ENCODE results near the gene C1QTNF6. TPM values are rescaled to one million over a fixed set of nuclear protein-coding genes. Genes with fewer than 3 reads are reported as not detected.

C1QTNF6 gene
- total RNA-seq, 1 donor from 2014 or later = 6.0 TPM

DNA sequence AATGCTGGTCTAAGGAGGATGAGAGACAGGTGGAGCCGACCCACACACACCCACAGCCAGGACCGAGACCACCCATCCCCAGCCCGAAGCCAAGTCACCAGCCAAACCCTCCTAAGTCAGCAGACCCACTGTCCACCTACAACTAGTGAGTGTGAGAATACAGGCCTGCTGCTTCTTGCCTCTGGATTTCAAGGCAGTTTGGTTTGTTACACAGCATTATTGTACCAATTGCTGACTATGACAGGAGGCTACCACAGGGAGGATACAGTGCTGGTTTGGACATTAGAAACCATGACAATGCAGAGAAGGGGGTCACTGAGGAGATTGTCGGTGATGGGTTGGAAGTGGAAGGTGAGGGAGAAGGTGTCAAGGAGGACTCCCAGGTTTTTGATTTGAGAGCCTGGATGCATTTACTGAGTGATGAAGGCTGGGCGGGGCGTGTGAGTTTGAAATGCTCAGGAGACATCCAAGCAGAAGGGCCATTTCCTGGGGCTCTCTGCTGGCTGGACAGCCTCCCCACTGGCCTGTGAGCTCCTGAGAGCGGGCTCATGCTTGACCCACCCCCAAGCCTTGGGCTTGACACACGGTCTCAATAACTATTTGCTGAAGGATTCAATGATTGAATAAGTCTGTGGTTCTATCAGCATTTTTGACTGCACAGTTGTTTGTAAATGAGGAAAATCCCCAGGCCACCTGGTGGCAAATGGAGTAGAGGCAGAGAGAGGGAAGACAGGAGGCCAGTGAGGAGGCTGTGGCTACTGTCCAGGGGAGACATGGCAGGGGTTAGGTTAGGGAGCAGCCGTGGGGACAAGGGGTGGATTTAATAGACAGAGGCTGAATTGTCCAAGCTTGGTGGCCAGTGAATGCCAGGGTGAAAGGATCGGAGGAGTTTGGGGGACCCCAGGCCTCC is 33.6 kb upstream of the C1QTNF6 start:
- H3K9me3 ChIP-seq (ENCODE audit: insufficient read depth, low read depth, low read length) = peaks cover 4% of the 10 kb centered on the region
- H3K4me2 ChIP-seq (ENCODE audit: low read length) = no peak overlapping the region
- no peak overlapping the region for H3K27ac ChIP-seq (ENCODE audit: low read depth, low read length)
- no peak overlapping the region for H3K4me3 ChIP-seq (ENCODE audit: insufficient read depth, low read depth, low read length)
- Mint-ChIP-seq H3K4me3 (ENCODE audit: unreplicated experiment) (no peak overlapping the region), H3K36me3 (ENCODE audit: low read depth, unreplicated experiment) (peaks cover 2% of the 10 kb centered on the region), H3K9me3 (ENCODE audit: unreplicated experiment) (peaks cover 17% of the 10 kb centered on the region), H3K27me3 (ENCODE audit: low read depth, unreplicated experiment) (peaks cover 54% of the 10 kb centered on the region), H3K27ac (ENCODE audit: unreplicated experiment) (no peak overlapping the region), H3K4me1 (ENCODE audit: low read depth, unreplicated experiment) (no peaks in the 10 kb centered on the region)
- DNase-seq (ENCODE audit: low read depth) (no peak), FAIRE-seq (no peak)
- no peak overlapping the region for H3K9ac ChIP-seq (ENCODE audit: low read length)
- no peak overlapping the region for H2AFZ ChIP-seq (ENCODE audit: low read depth, low read length)
- H3K36me3 ChIP-seq (ENCODE audit: insufficient read depth, low read length) = no peaks in the 10 kb centered on the region
- no peak for TF ChIP-seq EZH2 (IDR thresholded peaks at IDR 0.05; ENCODE audit: insufficient read depth, low read length)
- TF ChIP-seq, protein P1, sequence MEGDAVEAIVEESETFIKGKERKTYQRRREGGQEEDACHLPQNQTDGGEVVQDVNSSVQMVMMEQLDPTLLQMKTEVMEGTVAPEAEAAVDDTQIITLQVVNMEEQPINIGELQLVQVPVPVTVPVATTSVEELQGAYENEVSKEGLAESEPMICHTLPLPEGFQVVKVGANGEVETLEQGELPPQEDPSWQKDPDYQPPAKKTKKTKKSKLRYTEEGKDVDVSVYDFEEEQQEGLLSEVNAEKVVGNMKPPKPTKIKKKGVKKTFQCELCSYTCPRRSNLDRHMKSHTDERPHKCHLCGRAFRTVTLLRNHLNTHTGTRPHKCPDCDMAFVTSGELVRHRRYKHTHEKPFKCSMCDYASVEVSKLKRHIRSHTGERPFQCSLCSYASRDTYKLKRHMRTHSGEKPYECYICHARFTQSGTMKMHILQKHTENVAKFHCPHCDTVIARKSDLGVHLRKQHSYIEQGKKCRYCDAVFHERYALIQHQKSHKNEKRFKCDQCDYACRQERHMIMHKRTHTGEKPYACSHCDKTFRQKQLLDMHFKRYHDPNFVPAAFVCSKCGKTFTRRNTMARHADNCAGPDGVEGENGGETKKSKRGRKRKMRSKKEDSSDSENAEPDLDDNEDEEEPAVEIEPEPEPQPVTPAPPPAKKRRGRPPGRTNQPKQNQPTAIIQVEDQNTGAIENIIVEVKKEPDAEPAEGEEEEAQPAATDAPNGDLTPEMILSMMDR (IDR thresholded peaks at IDR 0.05; ENCODE audit: insufficient read depth, low read depth, low read length) = no peak
- no peaks in the 10 kb centered on the region for H4K20me1 ChIP-seq (ENCODE audit: insufficient read depth, low read length)
- H3K4me1 ChIP-seq (ENCODE audit: insufficient read depth, low read length) = no peaks in the 10 kb centered on the region
- H3K27me3 ChIP-seq (ENCODE audit: insufficient read depth, low read length) = peaks cover 10% of the 10 kb centered on the region
- H3K79me2 ChIP-seq (ENCODE audit: insufficient read depth, low read length) = no peaks in the 10 kb centered on the region

DNA sequence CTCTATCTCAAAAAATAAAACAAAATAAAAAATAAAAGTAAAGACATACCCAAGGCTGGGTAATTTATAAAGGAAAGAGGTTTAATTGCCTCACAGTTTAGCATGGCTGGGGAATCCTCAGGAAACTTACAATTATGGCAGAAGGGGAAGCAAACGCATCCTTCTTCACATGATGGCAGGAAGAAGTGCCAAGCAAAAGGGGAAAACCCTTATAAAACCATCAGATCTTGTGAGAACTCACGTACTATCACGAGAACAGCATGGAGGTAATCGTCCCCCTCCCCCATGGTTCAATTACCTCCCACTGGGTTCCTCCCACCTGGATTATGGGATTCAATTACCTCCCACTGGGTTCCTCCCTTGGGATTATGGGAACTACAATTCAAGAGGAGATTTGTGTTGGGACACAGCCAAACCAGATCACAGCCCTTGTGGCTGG is 32.5 kb upstream of the C1QTNF6 start:
- Mint-ChIP-seq H3K36me3 (ENCODE audit: low read depth, unreplicated experiment) (peaks cover 2% of the 10 kb centered on the region), H3K27ac (ENCODE audit: unreplicated experiment) (peak overlapping the region; percentile 31)
- H3K36me3 ChIP-seq (ENCODE audit: insufficient read depth, low read length) = no peaks in the 10 kb centered on the region

More for the DNA sequence above, 32.5 kb upstream of the C1QTNF6 start:
- Mint-ChIP-seq H3K4me3 (ENCODE audit: unreplicated experiment) (no peak overlapping the region), H3K4me1 (ENCODE audit: low read depth, unreplicated experiment) (no peaks in the 10 kb centered on the region), H3K9me3 (ENCODE audit: unreplicated experiment) (peaks cover 17% of the 10 kb centered on the region), H3K27me3 (ENCODE audit: low read depth, unreplicated experiment) (peaks cover 53% of the 10 kb centered on the region)
- Histone ChIP-seq H2AFZ (ENCODE audit: low read depth, low read length) (no peak overlapping the region), H3K4me2 (ENCODE audit: low read length) (no peak overlapping the region), H3K9me3 (ENCODE audit: insufficient read depth, low read depth, low read length) (peaks cover 4% of the 10 kb centered on the region), H4K20me1 (ENCODE audit: insufficient read depth, low read length) (no peaks in the 10 kb centered on the region), H3K79me2 (ENCODE audit: insufficient read depth, low read length) (no peaks in the 10 kb centered on the region), H3K27me3 (ENCODE audit: insufficient read depth, low read length) (peaks cover 10% of the 10 kb centered on the region), H3K4me1 (ENCODE audit: insufficient read depth, low read length) (no peaks in the 10 kb centered on the region), H3K9ac (ENCODE audit: low read length) (no peak overlapping the region), H3K27ac (ENCODE audit: low read depth, low read length) (no peak overlapping the region), H3K4me3 (ENCODE audit: insufficient read depth, low read depth, low read length) (no peak overlapping the region)
- DNase-seq (ENCODE audit: low read depth) (no peak), FAIRE-seq (no peak)
- TF ChIP-seq, protein P1 (IDR thresholded peaks at IDR 0.05; ENCODE audit: insufficient read depth, low read depth, low read length) = no peak
- TF ChIP-seq EZH2 (IDR thresholded peaks at IDR 0.05; ENCODE audit: insufficient read depth, low read length) = no peak

Data from astrocyte (in vitro differentiated cells and primary cell).